ENCODE measurements around the gene SEC22C.

DNA sequence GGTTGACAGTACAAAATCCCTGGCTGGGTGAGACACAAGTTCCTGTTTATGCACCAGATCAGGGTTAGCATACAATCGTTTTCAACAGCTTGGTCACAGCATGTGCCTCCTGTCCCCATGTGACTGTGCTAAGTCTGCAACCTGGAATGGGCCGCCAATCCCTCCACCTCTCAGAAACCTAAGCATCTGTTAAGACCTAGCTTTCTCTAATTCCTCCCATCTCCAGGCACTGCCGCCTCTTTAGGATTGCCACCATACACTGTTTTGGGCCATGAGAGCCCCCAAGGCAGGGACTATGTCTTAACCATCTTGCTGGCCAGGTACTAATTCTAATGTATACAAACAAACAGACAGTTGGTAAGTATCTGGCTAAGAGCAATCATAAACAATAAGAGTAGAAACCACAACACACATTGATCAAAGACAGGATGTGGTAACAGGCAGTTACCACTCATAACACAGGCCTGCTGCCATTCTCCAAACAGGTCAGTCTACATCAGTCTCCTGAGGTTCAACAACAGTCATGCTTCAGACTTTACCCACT lies 25.6 kb downstream of the SEC22C start:
- TF ChIP-seq EZH2phosphoT487 (IDR thresholded peaks at IDR 0.05; ENCODE audit: low read depth), result no peak
- TF ChIP-seq, protein P1, sequence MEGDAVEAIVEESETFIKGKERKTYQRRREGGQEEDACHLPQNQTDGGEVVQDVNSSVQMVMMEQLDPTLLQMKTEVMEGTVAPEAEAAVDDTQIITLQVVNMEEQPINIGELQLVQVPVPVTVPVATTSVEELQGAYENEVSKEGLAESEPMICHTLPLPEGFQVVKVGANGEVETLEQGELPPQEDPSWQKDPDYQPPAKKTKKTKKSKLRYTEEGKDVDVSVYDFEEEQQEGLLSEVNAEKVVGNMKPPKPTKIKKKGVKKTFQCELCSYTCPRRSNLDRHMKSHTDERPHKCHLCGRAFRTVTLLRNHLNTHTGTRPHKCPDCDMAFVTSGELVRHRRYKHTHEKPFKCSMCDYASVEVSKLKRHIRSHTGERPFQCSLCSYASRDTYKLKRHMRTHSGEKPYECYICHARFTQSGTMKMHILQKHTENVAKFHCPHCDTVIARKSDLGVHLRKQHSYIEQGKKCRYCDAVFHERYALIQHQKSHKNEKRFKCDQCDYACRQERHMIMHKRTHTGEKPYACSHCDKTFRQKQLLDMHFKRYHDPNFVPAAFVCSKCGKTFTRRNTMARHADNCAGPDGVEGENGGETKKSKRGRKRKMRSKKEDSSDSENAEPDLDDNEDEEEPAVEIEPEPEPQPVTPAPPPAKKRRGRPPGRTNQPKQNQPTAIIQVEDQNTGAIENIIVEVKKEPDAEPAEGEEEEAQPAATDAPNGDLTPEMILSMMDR (IDR thresholded peaks at IDR 0.05; ENCODE audit: low read depth, low read length), result no peak
